NCI-H146 (cell line): ENCODE measurements around the gene SSX3.
"Not testable (repeated sequence)": the region's sequence is repeated elsewhere in the genome, so short reads cannot be mapped to it uniquely, and the experiment has no call there.

ENCODE experiments used
- DNase-seq: peaks from one replicate; lab custom pipeline; 2025; lab: John Stamatoyannopoulos, UW

SSX3 gene, protein sequence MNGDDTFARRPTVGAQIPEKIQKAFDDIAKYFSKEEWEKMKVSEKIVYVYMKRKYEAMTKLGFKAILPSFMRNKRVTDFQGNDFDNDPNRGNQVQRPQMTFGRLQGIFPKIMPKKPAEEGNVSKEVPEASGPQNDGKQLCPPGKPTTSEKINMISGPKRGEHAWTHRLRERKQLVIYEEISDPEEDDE

DNA sequence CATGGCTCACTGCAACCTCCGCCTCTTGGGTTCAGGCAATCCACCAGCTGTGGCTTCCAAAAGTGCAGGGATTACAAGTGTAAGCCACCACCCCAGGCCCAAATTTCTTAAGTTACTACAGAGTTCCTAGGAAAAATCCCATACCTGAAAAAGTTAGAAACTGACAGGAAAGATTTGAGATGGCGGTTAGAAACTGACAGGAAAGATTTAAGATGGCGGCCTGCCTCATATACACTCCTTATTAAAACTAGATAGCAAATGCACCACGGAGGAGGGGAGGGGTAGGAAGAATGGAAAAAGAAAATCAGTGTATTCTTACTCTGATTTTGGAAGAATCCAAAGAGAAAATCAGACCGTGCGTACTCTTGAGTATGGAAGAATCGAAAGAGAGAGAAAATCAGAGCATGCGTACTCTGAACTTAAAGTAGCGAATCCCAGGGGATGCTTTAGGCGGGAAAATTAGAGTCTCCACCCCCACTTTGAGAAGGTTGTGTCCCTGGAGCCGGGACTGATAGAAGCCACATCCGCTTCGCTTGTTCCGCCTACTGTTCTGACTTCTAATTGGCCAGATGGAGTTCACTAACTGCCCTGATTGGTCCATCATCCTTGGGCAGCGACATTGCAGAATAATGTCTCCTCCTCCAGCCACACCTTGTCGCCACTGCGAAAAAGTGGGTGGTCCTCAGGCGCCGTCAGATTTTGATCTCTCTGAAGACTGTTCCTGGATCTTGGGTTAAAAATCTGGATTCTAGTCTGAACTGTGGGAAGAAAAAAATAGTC, at the start of gene SSX3:
Gene SSX3, minus strand, starts transcription at position 389 of the 780 bp plus-strand sequence. CDS start 1,454 bp downstream, outside the sequence.
- peak; percentile 9 for DNase-seq

DNA sequence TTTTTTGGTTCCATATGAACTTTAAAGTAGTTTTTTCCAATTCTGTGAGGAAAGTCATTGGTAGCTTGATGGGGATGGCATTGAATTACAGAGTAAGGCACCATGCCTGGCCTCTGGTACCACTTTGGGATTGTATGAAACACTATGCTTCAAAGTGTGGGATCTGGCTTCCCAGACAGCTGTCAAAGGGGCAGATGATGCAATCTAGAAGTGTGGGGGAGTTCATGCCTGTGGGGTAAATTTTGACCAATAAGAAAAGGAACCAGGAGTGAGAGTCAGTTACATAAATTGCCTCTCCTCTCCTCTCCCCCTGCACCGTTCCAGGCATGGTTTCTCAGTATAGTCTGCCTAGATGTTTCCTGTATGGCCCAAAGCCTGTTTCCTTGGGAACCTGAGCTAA, 41.3 kb upstream of the SSX3 start:
- not testable (repeated sequence) for DNase-seq

DNA sequence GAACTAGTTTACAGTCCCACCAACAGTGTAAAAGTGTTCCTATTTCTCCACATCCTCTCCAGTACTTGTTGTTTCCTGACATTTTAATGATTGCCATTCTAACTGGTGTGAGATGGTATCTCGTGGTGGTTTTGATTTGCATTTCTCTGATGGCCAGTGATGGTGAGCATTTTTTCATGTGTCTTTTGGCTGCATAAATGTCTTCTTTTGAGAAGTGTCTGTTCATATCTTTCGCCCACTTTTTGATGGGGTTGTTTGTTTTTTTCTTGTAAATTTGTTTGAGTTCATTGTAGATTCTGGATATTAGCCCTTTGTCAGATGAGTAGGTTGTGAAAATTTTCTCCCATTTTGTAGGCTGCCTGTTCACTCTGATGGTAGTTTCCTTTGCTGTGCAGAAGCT, 40.4 kb upstream of the SSX3 start:
- DNase-seq: not testable (repeated sequence)

DNA sequence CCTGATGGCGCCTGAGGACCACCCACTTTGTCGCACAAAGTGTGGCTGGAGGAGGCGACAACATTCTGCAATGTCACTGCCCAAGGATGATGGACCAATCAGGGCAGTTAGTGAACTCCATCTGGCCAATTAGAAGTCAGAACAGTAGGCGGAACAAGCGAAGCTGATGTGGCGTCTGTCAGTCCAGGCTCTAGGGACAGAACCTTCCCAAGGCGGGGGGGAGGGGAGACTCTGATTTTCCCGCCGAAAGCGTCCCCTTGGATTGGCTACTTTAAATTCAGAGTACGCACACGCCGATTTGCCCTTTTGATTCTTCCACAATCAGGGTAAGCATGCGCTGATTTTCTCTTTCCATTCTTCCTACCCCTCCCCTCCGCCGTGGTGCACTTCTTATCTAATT, 26.7 kb upstream of the SSX3 start, which contains the start of gene SSX4:
Gene SSX4, plus strand, starts transcription at position 301 of the 400 bp plus-strand sequence. CDS start 515 bp downstream, outside the sequence.
- DNase-seq: not testable (repeated sequence)

DNA sequence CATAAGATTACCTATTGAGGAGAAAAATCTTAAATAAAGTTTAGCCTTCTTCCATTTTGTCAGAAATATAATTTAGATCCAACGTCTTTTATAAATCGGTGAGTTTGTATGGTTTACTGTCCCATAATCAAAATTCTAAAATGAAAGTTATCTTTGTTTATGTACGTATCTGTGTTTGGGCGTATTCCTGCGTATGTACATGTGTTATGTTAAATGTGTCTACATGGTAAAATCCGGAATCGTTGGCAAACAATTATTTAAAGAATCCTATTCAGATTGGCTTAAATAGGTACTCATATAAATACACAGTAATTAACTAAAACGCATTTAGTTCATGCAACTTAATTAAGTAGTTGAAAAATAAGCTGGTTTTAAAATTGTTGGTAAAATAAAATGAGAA, 13.9 kb upstream of the SSX3 start:
- DNase-seq: not testable (repeated sequence)

DNA sequence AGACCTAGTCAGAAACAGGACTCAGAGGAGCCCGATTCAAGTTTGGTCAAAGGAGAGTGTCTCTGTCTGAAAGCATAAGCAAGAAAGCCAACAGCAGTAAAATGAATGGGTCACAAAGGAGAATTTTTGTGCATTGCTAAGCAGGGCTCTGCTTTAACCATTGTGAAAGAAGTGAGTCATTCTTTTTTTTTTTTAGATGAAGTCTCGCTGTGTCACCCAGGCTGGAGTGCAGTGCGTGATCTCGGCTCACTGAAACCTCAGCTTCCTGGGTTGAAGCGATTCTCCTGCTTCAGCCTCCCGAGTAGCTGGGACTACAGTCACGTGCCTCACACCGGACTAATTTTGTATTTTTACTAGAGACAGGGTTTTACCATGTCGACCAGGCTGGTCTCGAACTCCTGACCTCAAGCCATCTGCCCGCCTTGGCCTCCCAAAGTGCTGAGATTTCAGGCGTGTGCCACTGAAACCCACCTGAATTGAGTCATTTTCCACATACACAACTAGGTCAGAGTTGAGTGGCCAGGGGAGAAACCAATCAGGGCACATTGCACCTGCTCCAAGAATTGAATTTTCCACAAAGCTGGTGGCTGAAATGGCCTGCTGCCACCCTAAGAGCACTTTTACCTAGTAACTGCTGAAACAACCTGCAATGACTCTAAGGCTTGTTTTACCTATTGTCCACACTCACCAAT, 11.4 kb upstream of the SSX3 start:
- not testable (repeated sequence) for DNase-seq

DNA sequence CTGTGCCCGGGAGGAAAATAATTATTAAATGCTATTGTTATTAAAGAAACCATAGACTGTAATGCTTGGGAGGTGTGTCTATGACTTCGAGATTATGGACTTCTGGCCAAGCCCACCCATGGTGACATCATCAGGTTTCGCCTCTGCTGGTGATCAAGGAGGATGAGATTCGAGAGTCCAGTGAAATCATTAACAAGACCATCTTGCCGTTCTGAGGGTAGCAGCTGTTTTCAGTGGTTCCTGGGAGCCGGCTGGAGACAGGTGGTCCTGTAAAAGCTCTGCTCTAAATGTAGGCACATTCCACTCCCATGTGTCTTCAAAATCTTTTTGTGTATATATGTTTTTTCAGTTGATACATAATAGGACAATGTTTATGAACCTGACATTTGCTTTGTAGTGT, 2.8 kb upstream of the SSX3 start:
- DNase-seq: not testable (repeated sequence)

DNA sequence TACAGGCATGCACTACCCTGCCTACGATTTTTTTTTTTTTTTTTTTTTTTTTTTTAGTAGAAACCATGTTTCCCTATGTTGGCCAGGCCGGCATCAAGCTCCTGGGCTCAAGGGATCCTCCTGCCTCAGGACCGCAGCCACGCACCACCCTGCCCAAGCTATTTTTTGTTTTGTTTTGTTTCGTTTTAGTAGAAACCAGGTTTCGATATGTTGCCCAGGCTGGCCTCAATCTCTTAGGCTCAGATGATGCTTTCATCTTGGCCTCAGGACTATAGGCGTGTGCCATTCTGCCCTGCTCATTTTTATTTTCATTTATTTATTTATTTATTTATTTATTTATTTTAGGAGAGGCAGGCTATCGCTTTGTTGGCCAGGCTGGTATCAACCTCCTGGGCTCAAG, 1.2 kb upstream of the SSX3 start:
- no peak for DNase-seq

DNA sequence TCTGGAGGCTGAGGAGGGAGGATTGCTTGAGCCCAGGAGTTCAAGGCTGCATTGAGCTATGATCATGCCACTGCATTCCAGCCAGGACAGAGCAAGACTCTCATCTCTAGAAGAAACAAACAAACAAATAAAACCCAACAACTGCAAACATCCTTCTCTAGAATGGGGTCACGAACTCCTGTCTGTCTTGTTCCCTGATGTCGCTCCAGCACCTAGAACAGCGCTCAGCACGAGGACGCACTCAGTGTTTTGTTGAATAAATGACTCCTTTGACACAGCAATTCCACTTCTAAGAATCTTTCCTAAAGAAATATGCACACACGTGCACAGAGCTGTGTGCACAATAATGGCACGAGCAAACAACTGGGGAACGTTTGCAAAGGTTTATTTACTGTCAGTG, 10.4 kb downstream of the SSX3 start:
- DNase-seq: not testable (repeated sequence)

DNA sequence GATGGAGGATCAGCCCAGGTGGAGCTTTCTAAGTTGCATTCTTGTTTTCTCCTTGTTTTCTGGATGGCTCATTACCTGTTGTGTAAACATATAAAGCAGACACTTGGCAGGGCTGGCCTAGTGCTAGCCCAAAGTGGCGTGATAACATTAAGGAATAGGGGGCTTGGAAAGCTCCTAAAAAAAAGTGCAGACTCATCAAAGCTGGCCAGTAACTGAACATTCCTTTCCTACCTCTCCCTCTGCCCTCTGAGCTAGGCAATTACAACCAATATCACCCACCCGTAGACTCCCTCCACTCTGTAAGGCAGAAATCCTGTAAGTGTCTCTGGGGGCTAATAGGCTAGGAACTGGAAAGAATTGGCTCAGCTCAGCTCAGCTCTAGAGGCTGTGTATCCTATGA, 42.5 kb downstream of the SSX3 start:
- DNase-seq: not testable (repeated sequence)

DNA sequence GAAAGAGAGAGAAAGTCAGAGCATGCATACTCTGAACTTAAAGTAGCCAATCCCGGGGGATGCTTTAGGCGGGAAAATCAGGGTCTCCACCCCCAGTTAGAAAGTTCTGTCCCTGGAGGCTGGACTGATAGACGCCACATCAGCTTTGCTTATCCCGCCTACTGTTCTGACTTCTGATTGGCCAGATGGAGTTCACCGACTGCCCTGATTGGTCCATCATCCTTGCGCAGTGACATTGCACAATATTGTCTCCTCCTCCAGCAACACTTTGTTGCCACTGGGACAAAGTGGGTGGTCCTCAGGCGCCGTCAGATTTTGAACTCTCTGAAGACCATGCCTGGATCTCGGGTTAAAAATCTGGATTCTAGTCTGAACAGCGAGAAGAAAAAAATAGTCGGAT, 50.3 kb downstream of the SSX3 start:
- no peak for DNase-seq
